Ascending aorta (tissue), 2 donors: ENCODE measurements around the gene PCDH7. TPM values are rescaled to one million over a fixed set of nuclear protein-coding genes. Genes with fewer than 3 reads are reported as not detected.

Source experiments
- DNase-seq, 2 donors: peaks; one replicate each; pipeline ENCODE4 v3.0.0-alpha.2; 2019; ENCODE audit warnings: low spot score in 2 of 2
- H3K27ac ChIP-seq, 2 donors: fragments of 200-600 bp; sonication (generic); one replicate each; pipeline ENCODE4 v1.5.1; 2016 to 2017; ENCODE audit warnings: mild to moderate bottlenecking in 1 of 2
- H3K27me3 ChIP-seq: fragments of 200-600 bp; sonication (generic); one replicate; pipeline ENCODE4 v1.5.1; 2017
- H3K36me3 ChIP-seq, 2 donors: fragments of 200-600 bp; sonication (generic); one replicate each; pipeline ENCODE4 v1.5.1; 2016
- H3K4me1 ChIP-seq, 2 donors: fragments of 200-600 bp; sonication (generic); one replicate each; pipeline ENCODE4 v1.5.1; 2016 to 2017; ENCODE audit warnings: mild to moderate bottlenecking in 1 of 2
- H3K4me3 ChIP-seq, 2 donors: fragments of 200-600 bp; sonication (generic); one replicate each; pipeline ENCODE4 v1.5.1; 2016 to 2017; ENCODE audit warnings: mild to moderate bottlenecking in 1 of 2
- H3K9me3 ChIP-seq, 2 donors: fragments of 200-600 bp; sonication (generic); one replicate each; pipeline ENCODE4 v1.5.1; 2016
- CTCF ChIP-seq, 3 experiments: fragments of 200-600 bp in 2 of 3; fragments of 450-650 bp in 1 of 3; sonication (generic) in 2 of 3; IDR thresholded peaks; one replicate each; pipeline ENCODE4 v1.5.1; 2016 to 2019; ENCODE audit warnings: antibody characterized with exemption in 3 of 3, mild to moderate bottlenecking in 1 of 3, moderate library complexity in 1 of 3
- intact Hi-C: fragments of 100-400 bp; cut with DNase I; formaldehyde crosslinking; loops from one replicate; pipeline ENCODE4 v1.15.1; 2023
- total RNA-seq: library from RNA; depleted of rRNA; stranded (reverse); fragments of >200 nt; gene quantifications from one replicate; pipeline ENCODE4 v1.1.0, GENCODE V29; 2016

The PCDH7 gene
- total RNA-seq, 1 donor from 2014 or later, result 127 TPM

- no peaks in the 10 kb centered on the region for H3K36me3 ChIP-seq
- no peaks in the 10 kb centered on the region for H3K27me3 ChIP-seq
- H3K4me1 ChIP-seq, result peaks cover 5 to 28% of the 10 kb centered on the region in 2 donors
- TF ChIP-seq CTCF (IDR thresholded peaks at IDR 0.05), result no peak
- H3K4me3 ChIP-seq, result no peak overlapping the region
- H3K9me3 ChIP-seq, result no peaks in the 10 kb centered on the region
- H3K27ac ChIP-seq, result no peak overlapping the region
- DNase-seq, result no peak
- intact Hi-C loops, result loop anchor here (1.0 kb wide), 1 partner anchor 49 kb away; no protein-coding TSS in a partner anchor
Measured at GRCh38 chr4:30770812-30771211, 50.6 kb downstream of the PCDH7 start.

- peak overlapping the region; percentile 2 to 20 for H3K27ac ChIP-seq
- no peaks in the 10 kb centered on the region for H3K27me3 ChIP-seq
Measured at GRCh38 chr4:30776451-30776850, 56.3 kb downstream of the PCDH7 start.

GRCh38 chr4:30776921-30777415 lies 56.8 kb downstream of the PCDH7 start:
- H3K27me3 ChIP-seq, result no peaks in the 10 kb centered on the region
- no peak for TF ChIP-seq CTCF (IDR thresholded peaks at IDR 0.05)
- intact Hi-C loops, result no loop called here
- peak overlapping the region in 1 of 2 donors; percentile 2 for H3K27ac ChIP-seq
- H3K4me3 ChIP-seq, result no peak overlapping the region
- DNase-seq, result no peak
- no peaks in the 10 kb centered on the region for H3K9me3 ChIP-seq
- H3K4me1 ChIP-seq, result peaks cover 0 to 7% of the 10 kb centered on the region in 2 donors
- no peaks in the 10 kb centered on the region for H3K36me3 ChIP-seq

More at GRCh38 chr4:30776451-30776850, 56.3 kb downstream of the PCDH7 start:
- DNase-seq, result no peak
- intact Hi-C loops, result no loop called here
- no peak overlapping the region for H3K4me3 ChIP-seq
- no peaks in the 10 kb centered on the region for H3K36me3 ChIP-seq
- TF ChIP-seq CTCF (IDR thresholded peaks at IDR 0.05), result no peak
- peaks cover 0 to 7% of the 10 kb centered on the region in 2 donors for H3K4me1 ChIP-seq
- no peaks in the 10 kb centered on the region for H3K9me3 ChIP-seq
